GM23248 (cell line): ENCODE measurements around the gene ZNF277.

Experiments
- EZH2 ChIP-seq: fragments of 200-600 bp; sonication (generic); IDR thresholded peaks from 2 replicates; pipeline ENCODE4 v1.6.1; 2018; ENCODE audit warnings: antibody characterized with exemption, mild to moderate bottlenecking; ENCODE audit not compliant: insufficient read depth, poor library complexity, severe bottlenecking
- EZH2phosphoT487 ChIP-seq: fragments of 200-600 bp; sonication (generic); IDR thresholded peaks from 2 replicates; pipeline ENCODE4 v1.6.1; 2018; ENCODE audit warnings: antibody characterized with exemption, moderate library complexity, mild to moderate bottlenecking, low read depth; ENCODE audit not compliant: insufficient read depth

GRCh38 chr7:112238852-112239610 lies 32.5 kb downstream of the ZNF277 start:
- TF ChIP-seq EZH2phosphoT487 (no peak), EZH2 (no peak)
